HTERT RPE-1 (cell line): Measurements from ENCODE around the gene COL5A3.
"Not testable (repeated sequence)": the region's sequence is repeated elsewhere in the genome, so short reads cannot be mapped to it uniquely, and the experiment has no call there.

Experiments
- in situ Hi-C: fragments of 300-500 bp; cut with MboI; formaldehyde crosslinking; loops from 4 replicates; pipeline ENCODE4 v1.14.3; 2020; ENCODE audit warnings: low sequenced_read_pairs

The COL5A3 gene

GRCh38 chr19:9940778-9941177 lies 69.5 kb downstream of the COL5A3 start:
- in situ Hi-C loops = no loop called here

GRCh38 chr19:9939301-9939913 lies 70.9 kb downstream of the COL5A3 start:
- in situ Hi-C loops = no loop called here

DNA sequence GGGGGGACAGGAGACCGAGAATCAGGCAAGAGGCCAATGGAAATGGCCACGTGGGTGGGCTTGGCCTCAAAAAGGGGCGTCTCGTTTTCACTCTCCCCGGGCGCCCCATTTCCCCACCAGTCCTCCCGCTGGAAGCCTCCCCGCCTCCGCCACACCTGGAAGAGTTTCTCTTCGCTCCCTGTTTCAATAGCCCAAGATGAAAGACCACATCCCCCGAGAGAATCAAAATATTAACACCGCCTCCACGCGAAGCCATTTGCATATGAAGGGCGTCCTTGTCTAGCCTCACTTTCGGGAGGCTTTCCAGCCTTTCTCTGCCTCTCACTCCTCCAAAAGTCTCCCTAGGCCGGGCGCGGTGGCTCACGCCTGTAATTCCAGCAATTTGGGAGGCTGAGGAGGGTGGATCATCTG lies 73.3 kb downstream of the COL5A3 start:
- in situ Hi-C loops = no loop called here

GRCh38 chr19:9936326-9937000 lies 73.8 kb downstream of the COL5A3 start, which contains the start of gene OLFM2:
TSS of gene OLFM2 (minus strand) at chr19:9936515. CDS start at chr19:9936366, 149 bp downstream.
- in situ Hi-C loops = no loop called here

DNA sequence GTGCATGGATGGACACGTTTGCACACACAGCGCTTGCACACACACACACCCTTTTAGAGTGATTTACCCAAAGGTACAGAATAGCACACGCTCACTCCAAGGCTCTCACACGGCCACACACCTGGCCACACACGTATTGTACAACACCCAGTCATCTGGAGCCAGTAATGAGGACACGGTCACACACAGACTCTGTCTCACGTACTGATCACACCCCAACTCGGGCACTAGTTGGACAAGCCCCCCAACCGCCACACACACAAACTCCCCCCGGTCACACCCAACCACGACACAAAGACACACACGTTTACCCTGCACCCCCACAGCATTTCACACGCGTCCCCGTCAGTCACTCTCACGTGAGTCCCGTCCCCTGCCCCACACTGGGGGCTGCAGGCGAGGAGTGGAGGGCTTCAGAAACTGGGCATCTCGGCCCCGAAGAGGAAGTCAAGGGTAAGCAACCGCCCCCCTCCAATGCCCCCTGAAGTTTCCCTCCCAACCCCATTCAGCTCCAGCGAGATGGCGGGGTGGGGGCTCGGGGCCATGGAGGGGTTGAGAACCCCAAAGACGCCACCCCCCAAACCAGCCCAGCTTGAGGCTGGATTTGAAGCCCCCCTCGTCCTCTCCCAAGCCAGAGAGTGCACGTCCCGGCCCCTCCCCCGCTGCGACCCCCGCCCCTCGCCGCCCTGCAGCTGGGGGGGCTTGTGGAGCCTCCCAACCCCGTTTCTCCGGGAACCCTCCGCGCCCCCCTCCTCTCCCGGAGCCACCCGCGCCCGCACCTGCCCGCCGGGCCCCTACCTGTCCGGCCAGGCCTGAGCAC lies 74.6 kb downstream of the COL5A3 start:
- in situ Hi-C loops = no loop called here

DNA sequence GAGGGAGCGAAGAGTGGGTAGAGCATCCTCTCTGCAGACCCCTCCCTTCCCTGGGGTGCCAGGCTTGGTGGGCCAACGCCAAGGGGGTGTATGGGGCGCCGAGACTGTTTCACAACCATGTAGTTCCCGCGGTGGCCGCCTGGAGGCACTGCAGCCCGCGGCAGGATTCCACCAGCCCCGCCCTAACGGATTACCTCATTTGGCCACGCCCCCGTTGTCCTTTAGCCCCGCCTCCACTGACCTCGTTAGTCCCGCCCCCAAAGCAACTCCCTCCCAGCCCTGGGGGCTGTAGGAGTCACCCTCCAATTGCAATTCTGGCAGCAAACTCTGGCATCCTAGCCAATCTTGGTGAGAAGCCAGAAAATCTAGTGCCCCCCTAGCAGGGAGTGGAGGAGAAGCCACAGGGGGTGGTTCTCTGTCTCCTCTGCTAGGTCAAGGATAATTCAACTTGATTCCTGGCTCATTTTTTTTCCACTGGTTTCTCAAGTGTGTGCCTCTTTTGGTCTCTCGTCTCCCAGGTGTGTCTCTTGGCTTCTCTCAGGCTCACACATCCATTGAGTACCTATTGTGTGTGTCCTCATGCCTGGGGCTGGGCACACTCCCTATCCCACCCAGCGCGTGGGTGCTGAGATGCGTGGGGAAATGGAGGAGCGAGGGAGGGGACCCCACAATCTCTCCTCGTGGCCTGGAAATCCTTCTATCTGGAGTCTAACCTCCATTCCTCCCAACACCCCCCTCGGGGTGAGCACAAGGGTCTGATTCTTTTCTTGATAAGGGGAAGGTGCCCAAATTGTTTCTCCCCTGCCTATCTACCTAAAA lies 76.0 kb downstream of the COL5A3 start:
- in situ Hi-C loops = no loop called here

GRCh38 chr19:9932835-9933234 lies 77.5 kb downstream of the COL5A3 start:
- in situ Hi-C loops = no loop called here

DNA sequence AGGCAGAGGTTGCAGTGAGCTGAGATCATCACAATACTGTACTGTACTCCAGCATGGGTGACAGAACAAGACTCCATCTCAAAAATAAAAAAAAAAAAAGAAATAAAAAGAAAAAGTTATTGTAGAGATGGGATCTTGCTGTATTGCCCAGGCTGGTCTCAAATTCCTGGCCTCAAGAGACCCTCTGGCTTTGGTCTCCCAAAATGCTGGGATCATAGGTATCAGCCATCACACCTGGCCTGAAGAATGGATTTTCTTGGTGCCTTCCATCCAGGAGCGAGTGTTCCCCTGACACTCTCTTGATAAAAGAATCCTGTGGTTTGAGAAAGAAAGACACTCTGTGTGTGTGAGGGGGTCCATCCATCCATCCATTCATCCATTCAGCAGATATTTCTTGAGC lies 78.7 kb downstream of the COL5A3 start:
- in situ Hi-C loops = no loop called here

- in situ Hi-C loops = no loop called here
Measured at GRCh38 chr19:9923440-9923839, 86.9 kb downstream of the COL5A3 start.

GRCh38 chr19:9922782-9923379 lies 87.4 kb downstream of the COL5A3 start:
- in situ Hi-C loops = not testable (repeated sequence)

DNA sequence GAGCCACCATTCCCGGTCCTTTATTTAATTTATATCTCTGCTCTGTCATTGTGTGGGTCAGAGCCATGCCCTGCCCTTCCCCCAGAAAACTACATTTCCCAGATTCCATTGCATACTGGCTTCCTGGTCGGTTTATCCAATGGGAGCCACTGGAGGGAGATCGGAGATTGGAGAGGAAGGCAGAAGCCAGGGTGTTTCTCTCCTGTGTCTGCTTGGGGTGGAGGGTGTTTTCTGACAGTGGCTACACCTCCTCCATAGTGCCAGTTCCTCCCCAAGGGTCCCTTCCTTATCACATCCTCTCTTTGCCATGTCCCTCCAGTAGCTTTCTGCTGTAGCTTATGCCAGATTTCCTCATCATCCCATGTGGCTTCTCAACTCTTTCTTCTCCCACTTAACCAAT lies 93.0 kb downstream of the COL5A3 start:
- in situ Hi-C loops = no loop called here

- in situ Hi-C loops = no loop called here
Measured at GRCh38 chr19:9916719-9917118, 93.6 kb downstream of the COL5A3 start.

GRCh38 chr19:9914315-9915207 lies 95.7 kb downstream of the COL5A3 start:
- in situ Hi-C loops = no loop called here

- in situ Hi-C loops = no loop called here
Measured at GRCh38 chr19:9914001-9914314, 96.3 kb downstream of the COL5A3 start.

GRCh38 chr19:9913237-9914000 lies 96.9 kb downstream of the COL5A3 start:
- in situ Hi-C loops = no loop called here

DNA sequence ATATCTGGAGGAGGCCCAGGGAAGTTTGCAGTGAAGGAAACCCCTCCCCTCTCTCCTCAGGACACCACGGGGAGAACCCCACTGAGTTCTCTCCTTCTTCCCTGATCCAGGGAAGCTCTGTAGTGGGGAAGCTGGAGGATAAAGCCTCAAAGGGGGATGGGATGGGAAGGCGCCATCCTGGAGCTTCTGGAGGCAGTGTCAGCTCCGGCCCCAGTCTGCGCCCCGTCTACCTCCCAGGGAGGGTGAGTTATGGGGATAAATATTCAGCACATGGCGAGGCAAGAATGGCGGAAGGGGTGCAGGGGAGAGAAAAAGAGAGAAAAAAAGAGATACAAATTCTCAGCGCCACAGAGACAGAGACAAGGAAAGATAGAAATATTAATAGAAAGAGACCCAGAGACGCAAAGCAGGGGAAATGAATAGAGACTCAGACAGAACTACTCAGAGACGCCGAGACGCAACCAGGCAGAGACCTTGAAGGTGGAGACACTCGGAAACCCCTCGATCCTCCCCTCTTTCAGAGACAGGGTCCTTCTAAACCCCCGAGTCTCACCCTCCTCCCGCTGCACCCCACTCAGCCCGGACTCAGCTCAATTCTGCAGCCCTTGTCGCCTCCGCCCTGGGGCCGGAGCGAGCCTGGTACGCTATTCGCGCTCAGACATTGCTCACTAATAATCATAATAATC lies 97.6 kb downstream of the COL5A3 start:
- in situ Hi-C loops = no loop called here

DNA sequence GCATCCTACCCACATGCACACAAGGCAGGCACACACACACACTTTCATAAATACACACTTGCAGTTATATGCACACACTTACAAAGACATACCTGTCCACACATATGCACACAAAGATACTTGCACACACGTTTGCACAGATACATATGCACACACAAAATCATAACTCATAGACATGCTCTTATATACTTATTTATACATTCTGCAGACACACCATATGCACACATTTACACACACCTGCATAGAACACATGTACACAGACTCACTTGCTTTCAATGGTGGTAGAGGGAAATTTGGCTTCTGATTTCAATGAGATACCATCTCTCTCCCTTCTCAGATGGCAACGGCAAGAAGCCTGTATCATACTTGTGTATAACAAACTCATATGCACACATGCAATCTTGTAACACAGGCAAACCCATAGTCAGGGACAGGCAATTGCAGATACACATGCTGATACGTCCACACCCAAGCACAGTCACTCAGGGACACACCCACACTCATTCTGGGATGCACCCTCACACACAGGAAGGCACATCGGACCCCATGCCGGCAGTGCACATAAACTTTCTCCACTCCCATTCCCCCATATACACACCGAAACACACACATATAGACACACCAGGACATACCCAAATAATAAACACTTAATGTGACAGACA lies 98.6 kb downstream of the COL5A3 start:
- in situ Hi-C loops = no loop called here

DNA sequence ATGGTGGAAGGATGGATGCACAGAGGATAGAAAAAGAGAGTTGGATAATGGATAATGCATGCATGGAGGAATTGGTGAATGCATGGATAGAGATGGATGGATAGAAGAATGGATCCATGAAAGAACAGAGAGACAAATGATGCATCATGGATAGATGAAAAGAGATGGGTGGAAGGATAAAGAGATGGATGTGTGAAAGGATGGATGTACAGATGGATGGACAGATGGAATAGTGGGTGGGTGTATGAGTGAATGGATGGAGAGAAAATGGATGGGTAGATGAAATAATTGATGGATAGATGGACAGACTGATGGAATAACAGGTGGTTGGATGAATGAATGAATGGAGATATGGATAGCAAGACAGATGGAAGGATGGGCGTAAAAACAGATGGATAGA lies 99.7 kb downstream of the COL5A3 start:
- in situ Hi-C loops = no loop called here
